HG03135 (cell line): ENCODE results near the gene IGF2R.
A peak's percentile ranks its signal among the peaks of the same experiment; 100 is the strongest.
"Not testable (repeated sequence)": the region's sequence is repeated elsewhere in the genome, so short reads cannot be mapped to it uniquely, and the experiment has no call there.

Experiments used
- ATAC-seq: cut with Tn5 transposase; IDR thresholded peaks from one replicate; pipeline ENCODE4 v1.9.1; 2021; ENCODE audit warnings: mild to moderate bottlenecking, moderate library complexity; ENCODE audit not compliant: unreplicated experiment

IGF2R gene

GRCh38 chr6:159952289-159953005, 16.4 kb upstream of the IGF2R start:
- no peak for ATAC-seq

DNA sequence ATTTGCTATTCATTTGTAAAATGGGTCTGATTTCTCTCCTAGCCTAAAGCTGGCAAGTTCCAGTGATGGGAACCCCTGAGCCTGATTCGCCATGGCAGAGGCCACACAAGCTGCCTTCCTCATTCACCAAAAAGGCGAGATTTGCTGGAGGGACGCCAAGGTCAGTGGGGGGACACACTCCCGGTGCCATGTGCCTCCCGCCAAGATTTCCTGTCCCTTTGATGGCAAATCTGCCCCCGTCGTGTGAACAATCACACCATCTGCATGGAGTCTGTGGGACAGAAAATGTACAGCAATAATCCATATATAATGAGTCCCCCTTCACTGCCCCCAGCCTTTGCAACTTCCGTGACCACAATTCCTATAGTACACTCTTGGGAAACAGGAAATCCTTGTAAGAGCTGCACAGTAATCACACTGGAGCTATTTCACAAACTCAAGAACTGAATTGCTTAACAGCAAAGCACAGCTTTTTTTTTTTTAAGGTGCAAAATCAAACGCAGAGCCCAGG, 15.7 kb upstream of the IGF2R start:
- ATAC-seq: no peak

GRCh38 chr6:159955945-159956361, 12.9 kb upstream of the IGF2R start:
- ATAC-seq: no peak

- no peak for ATAC-seq
These were observed 11.7 kb upstream of the IGF2R start for GRCh38 chr6:159957071-159957673.

GRCh38 chr6:159959165-159959975, 9.5 kb upstream of the IGF2R start:
- ATAC-seq: peak; percentile 66

- no peak for ATAC-seq
These were observed 8.9 kb upstream of the IGF2R start for GRCh38 chr6:159959976-159960384.

DNA sequence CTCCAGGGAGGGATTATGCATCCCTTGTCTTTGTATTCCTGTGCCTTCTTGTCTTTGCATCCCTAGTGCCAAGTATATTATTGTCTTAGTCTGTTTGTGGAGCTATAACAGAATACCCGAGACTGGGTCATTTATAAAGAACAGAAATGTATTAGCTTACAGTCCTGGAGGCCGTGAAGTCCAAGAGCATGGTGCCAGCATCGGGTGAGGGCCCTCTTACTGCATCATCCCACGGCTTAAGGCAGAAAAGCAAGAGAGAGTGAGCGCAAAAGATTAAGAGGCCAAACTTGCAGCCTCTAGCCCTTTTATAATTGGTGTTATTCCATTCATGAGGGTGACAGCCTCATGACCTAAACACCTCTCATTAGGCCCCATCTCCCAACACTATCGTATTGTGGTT, 8.4 kb upstream of the IGF2R start:
- no peak for ATAC-seq

DNA sequence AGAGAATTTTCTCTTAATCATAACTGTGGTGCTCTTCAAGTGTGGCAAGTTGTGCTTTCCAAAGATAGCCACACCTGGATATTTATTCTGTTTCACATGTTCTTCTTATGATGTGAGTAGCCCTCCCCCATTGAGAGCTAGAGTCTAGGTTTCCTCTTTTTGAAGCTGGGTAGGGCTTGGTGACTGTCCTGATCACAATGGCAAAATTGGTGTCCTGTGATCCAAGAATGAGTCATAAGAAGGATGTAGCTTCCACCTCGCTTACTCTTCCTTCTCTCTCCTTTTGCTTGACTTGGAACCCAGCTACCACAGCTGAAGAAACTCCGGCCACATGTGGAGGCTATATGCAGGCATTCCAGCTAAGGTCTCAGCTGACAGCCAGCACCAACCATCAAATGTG, 7.4 kb upstream of the IGF2R start:
- no peak for ATAC-seq

- ATAC-seq: no peak
These were observed 5.8 kb upstream of the IGF2R start for GRCh38 chr6:159963111-159963510.

DNA sequence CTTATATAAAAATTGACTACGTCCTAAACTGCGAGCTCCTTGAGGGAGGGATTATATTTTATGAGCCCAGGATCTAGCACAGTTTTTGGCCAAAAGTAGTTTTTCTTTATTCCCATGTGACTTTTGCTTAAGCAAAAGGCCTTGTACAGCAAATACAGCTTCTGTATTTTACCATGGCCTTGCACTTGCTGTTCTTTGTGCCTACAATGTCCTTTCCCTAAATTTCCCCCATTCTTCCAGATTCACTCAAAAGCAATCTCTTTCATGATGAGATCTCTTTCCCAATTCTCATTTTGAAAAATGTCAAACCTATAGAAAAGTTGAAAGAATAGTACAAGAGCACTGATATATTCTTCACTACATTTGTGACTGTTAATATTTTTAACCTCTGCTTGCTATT, 4.8 kb upstream of the IGF2R start:
- ATAC-seq: no peak

GRCh38 chr6:159966339-159966738, 2.5 kb upstream of the IGF2R start:
- ATAC-seq: no peak

GRCh38 chr6:159966981-159967380, 1.9 kb upstream of the IGF2R start:
- no peak for ATAC-seq

DNA sequence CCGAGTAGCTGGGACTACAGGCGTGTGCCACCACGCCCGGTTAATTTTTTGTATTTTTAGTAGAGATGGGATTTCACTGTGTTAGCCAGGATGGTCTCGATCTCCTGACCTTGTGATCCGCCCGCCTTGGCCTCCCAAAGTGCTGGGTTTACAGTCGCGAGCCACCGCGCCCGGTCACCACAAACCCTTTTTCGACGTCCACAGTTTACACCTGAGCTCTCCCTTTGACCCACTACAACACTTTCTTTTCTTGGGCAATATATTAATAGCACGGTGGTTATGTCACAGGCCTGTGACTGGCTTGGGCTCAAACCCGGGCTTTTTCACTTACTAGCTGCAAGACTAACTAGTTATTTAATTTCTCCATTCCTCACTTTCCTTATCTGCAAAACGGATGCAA, 1.3 kb upstream of the IGF2R start:
- not testable (repeated sequence) for ATAC-seq

DNA sequence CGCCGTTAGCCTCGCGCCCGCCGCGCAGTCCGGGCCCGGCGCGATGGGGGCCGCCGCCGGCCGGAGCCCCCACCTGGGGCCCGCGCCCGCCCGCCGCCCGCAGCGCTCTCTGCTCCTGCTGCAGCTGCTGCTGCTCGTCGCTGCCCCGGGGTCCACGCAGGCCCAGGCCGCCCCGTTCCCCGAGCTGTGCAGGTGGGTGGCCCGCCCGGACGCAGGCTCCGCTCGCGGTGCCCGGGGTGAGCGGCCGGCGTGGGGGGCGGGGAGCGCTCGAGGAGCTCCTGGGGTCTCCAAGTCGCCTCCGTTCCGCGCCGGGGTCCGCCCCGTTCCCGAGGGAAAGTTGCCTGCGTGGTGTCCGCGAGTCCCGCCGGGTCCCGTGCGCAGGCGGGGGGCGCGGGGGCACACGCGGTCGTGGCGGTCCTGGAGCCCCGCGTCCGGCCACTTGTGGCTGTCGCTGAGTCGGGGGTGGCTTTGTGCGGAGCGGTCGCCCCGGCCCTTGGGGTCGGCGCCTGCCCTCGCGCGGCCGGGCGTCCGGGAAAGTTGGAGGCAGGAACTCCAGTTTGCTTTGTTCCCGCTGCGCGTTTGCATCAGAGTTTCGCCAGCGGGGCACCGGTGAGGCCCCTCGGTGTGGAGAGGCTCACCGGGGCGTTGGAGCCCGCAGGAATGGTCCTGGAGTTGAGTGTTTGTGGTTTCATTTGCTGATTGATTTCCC, 476 bp downstream of the IGF2R start:
- peak; percentile 26 for ATAC-seq

DNA sequence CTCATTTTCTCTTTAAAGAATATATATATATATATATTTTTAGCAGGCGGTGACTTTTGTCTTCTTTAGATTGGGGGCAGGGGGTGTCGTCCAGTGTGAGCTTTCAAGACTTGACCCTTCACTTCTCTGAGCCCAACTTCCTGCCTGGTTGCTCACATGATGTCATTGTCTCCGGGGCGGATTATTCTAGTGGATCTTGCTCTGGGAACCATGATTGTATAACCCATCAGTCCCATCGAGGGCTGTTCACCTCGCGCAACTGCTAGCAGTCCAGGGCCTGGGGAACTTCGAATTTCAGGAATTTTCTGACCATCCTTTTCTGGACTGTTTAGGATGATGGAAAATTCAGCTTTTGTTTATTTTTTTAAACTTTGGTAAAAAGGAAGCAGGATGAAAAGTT, 1.0 kb downstream of the IGF2R start:
- ATAC-seq: peak; percentile 37

- no peak for ATAC-seq
These were observed 1.8 kb downstream of the IGF2R start for GRCh38 chr6:159970659-159971063.

- ATAC-seq: no peak
These were observed 2.7 kb downstream of the IGF2R start for GRCh38 chr6:159971341-159972178.

GRCh38 chr6:159972506-159973268, 3.8 kb downstream of the IGF2R start:
- ATAC-seq: no peak

- ATAC-seq: no peak
These were observed 4.5 kb downstream of the IGF2R start for GRCh38 chr6:159973406-159973805.
